Measurements from ENCODE around the gene SRC. TPM values are rescaled to one million over a fixed set of nuclear protein-coding genes. Genes with fewer than 3 reads are reported as not detected.

SRC gene
- total RNA-seq, 4 donors from 2014 or later = 17.1 to 23.7 (median 17.8) TPM

- intact Hi-C loops (cut with DNase I) = no loop called here
- DNase-seq = no peak
- Histone ChIP-seq H3K27me3 (no peaks in the 10 kb centered on the region), H3K9me3 (no peaks in the 10 kb centered on the region), H3K36me3 (no peaks in the 10 kb centered on the region), H3K27ac (no peak overlapping the region), H3K4me3 (replicated peaks in 1 of 3) (no peak overlapping the region), H3K4me1 (peaks cover 0 to 15% of the 10 kb centered on the region in 2 donors)
- TF ChIP-seq CTCF (IDR thresholded peaks at IDR 0.05) = no peak
- WGBS, 2 donors = 38 to 43% methylated on average over 23 of the region's 23 CpGs
Measured at GRCh38 chr20:37408302-37409193, 62.6 kb downstream of the SRC start.

- TF ChIP-seq CTCF (IDR thresholded peaks at IDR 0.05) = no peak
- no peak for TF ChIP-seq POLR2A (IDR thresholded peaks at IDR 0.05)
- 38 to 51% methylated on average over 17 of the region's 17 CpGs for WGBS, 2 donors
- Histone ChIP-seq H3K4me3 (replicated peaks in 1 of 3) (no peak overlapping the region), H3K27ac (no peak overlapping the region), H3K27me3 (no peaks in the 10 kb centered on the region), H3K9me3 (no peaks in the 10 kb centered on the region), H3K4me1 (peaks cover 0 to 11% of the 10 kb centered on the region in 2 donors), H3K36me3 (no peaks in the 10 kb centered on the region)
- no peak for DNase-seq
- intact Hi-C loops (cut with DNase I) = no loop called here
Measured at GRCh38 chr20:37411408-37412219, 65.7 kb downstream of the SRC start.

- H3K27me3 ChIP-seq = no peaks in the 10 kb centered on the region
- intact Hi-C loops (cut with DNase I) = no loop called here
- no peak for TF ChIP-seq POLR2A (IDR thresholded peaks at IDR 0.05)
- no peak for TF ChIP-seq CTCF (IDR thresholded peaks at IDR 0.05)
- no peaks in the 10 kb centered on the region for H3K9me3 ChIP-seq
- no peaks in the 10 kb centered on the region for H3K36me3 ChIP-seq
- WGBS, 2 donors = 74 to 86% methylated on average over 7 of the region's 7 CpGs
- DNase-seq = no peak
- no peak overlapping the region for H3K27ac ChIP-seq
- H3K4me3 ChIP-seq (replicated peaks in 1 of 3) = no peak overlapping the region
- peaks cover 0 to 6% of the 10 kb centered on the region in 2 donors for H3K4me1 ChIP-seq
Measured at GRCh38 chr20:37413023-37413334, 67.0 kb downstream of the SRC start.

- WGBS, 2 donors = 49 to 64% methylated on average over 9 of the region's 9 CpGs
- peaks cover 0 to 6% of the 10 kb centered on the region in 2 donors for H3K4me1 ChIP-seq
- H3K4me3 ChIP-seq (replicated peaks in 1 of 3) = no peak overlapping the region
- no peak overlapping the region for H3K27ac ChIP-seq
- no peaks in the 10 kb centered on the region for H3K27me3 ChIP-seq
- no peak for TF ChIP-seq POLR2A (IDR thresholded peaks at IDR 0.05)
- intact Hi-C loops (cut with DNase I) = no loop called here
- H3K36me3 ChIP-seq = no peaks in the 10 kb centered on the region
- no peak for DNase-seq
- no peaks in the 10 kb centered on the region for H3K9me3 ChIP-seq
Measured at GRCh38 chr20:37413379-37413778, 67.4 kb downstream of the SRC start.

GRCh38 chr20:37414224-37415035, 68.5 kb downstream of the SRC start:
- no peaks in the 10 kb centered on the region for H3K27me3 ChIP-seq
- WGBS, 2 donors = 29 to 32% methylated on average over 29 of the region's 29 CpGs
- intact Hi-C loops (cut with DNase I) = no loop called here
- no peak for DNase-seq
- H3K4me1 ChIP-seq = peaks cover 0 to 6% of the 10 kb centered on the region in 2 donors
- no peak overlapping the region for H3K27ac ChIP-seq
- H3K4me3 ChIP-seq (replicated peaks in 1 of 3) = no peak overlapping the region
- H3K36me3 ChIP-seq = no peaks in the 10 kb centered on the region
- TF ChIP-seq POLR2A (IDR thresholded peaks at IDR 0.05) = no peak
- no peak for TF ChIP-seq CTCF (IDR thresholded peaks at IDR 0.05)
- no peaks in the 10 kb centered on the region for H3K9me3 ChIP-seq

Measured in thyroid gland (tissue), 4 donors.